Measurements from ENCODE around the gene THSD7B. TPM values are rescaled to one million over a fixed set of nuclear protein-coding genes. Genes with fewer than 3 reads are reported as not detected.

The THSD7B gene
- total and polyA plus RNA-seq, 2 donors from 2014 or later: 0.34 to 0.85 TPM

GRCh38 chr2:137523931-137524330, 758.6 kb downstream of the THSD7B start:
- H3K9ac ChIP-seq (ENCODE audit: low read length in 3 of 3): no peak overlapping the region
- no peak overlapping the region for H3K4me3 ChIP-seq (ENCODE audit: low read length in 3 of 3)
- intact Hi-C loops (cut with DNase I): no loop called here
- H3K27ac ChIP-seq (ENCODE audit: low read depth in 2 of 2, low read length in 2 of 2): no peak overlapping the region
- no peak for TF ChIP-seq CTCF (IDR thresholded peaks at IDR 0.05; ENCODE audit: borderline replicate concordance, extremely low read depth, insufficient read depth)
- H3K4me1 ChIP-seq (ENCODE audit: control insufficient read depth in 2 of 3, insufficient read depth in 2 of 3, low read depth in 1 of 3, low read length in 3 of 3): no peaks in the 10 kb centered on the region
- FAIRE-seq (no peak), DNase-seq (no peak)
- H3K9me3 ChIP-seq (ENCODE audit: control insufficient read depth in 2 of 3, insufficient read depth in 1 of 3, low read length in 3 of 3): no peaks in the 10 kb centered on the region
- H3K27me3 ChIP-seq (ENCODE audit: control insufficient read depth, insufficient read depth, low read length): no peaks in the 10 kb centered on the region
- H3K36me3 ChIP-seq (ENCODE audit: control insufficient read depth in 2 of 3, insufficient read depth in 3 of 3, low read length in 3 of 3): no peaks in the 10 kb centered on the region

- FAIRE-seq: no peak
- H3K9ac ChIP-seq (ENCODE audit: low read length in 3 of 3): no peak overlapping the region
- no peak for DNase-seq
Observed at GRCh38 chr2:137525132-137525531, 759.8 kb downstream of the THSD7B start.

GRCh38 chr2:137525641-137526190, 760.4 kb downstream of the THSD7B start:
- intact Hi-C loops (cut with DNase I): no loop called here
- Histone ChIP-seq H3K27ac (ENCODE audit: low read depth in 2 of 2, low read length in 2 of 2) (no peak overlapping the region), H3K4me1 (ENCODE audit: control insufficient read depth in 2 of 3, insufficient read depth in 2 of 3, low read depth in 1 of 3, low read length in 3 of 3) (no peaks in the 10 kb centered on the region), H3K9me3 (ENCODE audit: control insufficient read depth in 2 of 3, insufficient read depth in 1 of 3, low read length in 3 of 3) (no peaks in the 10 kb centered on the region), H3K9ac (ENCODE audit: low read length in 3 of 3) (no peak overlapping the region), H3K27me3 (ENCODE audit: control insufficient read depth, insufficient read depth, low read length) (no peaks in the 10 kb centered on the region), H3K4me3 (ENCODE audit: low read length in 3 of 3) (no peak overlapping the region), H3K36me3 (ENCODE audit: control insufficient read depth in 2 of 3, insufficient read depth in 3 of 3, low read length in 3 of 3) (no peaks in the 10 kb centered on the region)
- DNase-seq (no peak), FAIRE-seq (no peak)
- no peak for TF ChIP-seq CTCF (IDR thresholded peaks at IDR 0.05; ENCODE audit: borderline replicate concordance, extremely low read depth, insufficient read depth)

More at GRCh38 chr2:137525132-137525531, 759.8 kb downstream of the THSD7B start:
- no peak overlapping the region for H3K27ac ChIP-seq (ENCODE audit: low read depth in 2 of 2, low read length in 2 of 2)
- H3K27me3 ChIP-seq (ENCODE audit: control insufficient read depth, insufficient read depth, low read length): no peaks in the 10 kb centered on the region
- no peaks in the 10 kb centered on the region for H3K9me3 ChIP-seq (ENCODE audit: control insufficient read depth in 2 of 3, insufficient read depth in 1 of 3, low read length in 3 of 3)
- no peak overlapping the region for H3K4me3 ChIP-seq (ENCODE audit: low read length in 3 of 3)
- intact Hi-C loops (cut with DNase I): no loop called here
- no peak for TF ChIP-seq CTCF (IDR thresholded peaks at IDR 0.05; ENCODE audit: borderline replicate concordance, extremely low read depth, insufficient read depth)
- no peaks in the 10 kb centered on the region for H3K4me1 ChIP-seq (ENCODE audit: control insufficient read depth in 2 of 3, insufficient read depth in 2 of 3, low read depth in 1 of 3, low read length in 3 of 3)
- no peaks in the 10 kb centered on the region for H3K36me3 ChIP-seq (ENCODE audit: control insufficient read depth in 2 of 3, insufficient read depth in 3 of 3, low read length in 3 of 3)

- Histone ChIP-seq H3K4me1 (ENCODE audit: control insufficient read depth in 2 of 3, insufficient read depth in 2 of 3, low read depth in 1 of 3, low read length in 3 of 3) (no peaks in the 10 kb centered on the region), H3K9me3 (ENCODE audit: control insufficient read depth in 2 of 3, insufficient read depth in 1 of 3, low read length in 3 of 3) (no peaks in the 10 kb centered on the region), H3K27me3 (ENCODE audit: control insufficient read depth, insufficient read depth, low read length) (no peaks in the 10 kb centered on the region), H3K36me3 (ENCODE audit: control insufficient read depth in 2 of 3, insufficient read depth in 3 of 3, low read length in 3 of 3) (no peaks in the 10 kb centered on the region), H3K4me3 (ENCODE audit: low read length in 3 of 3) (no peak overlapping the region), H3K9ac (ENCODE audit: low read length in 3 of 3) (no peak overlapping the region), H3K27ac (ENCODE audit: low read depth in 2 of 2, low read length in 2 of 2) (no peak overlapping the region)
- intact Hi-C loops (cut with DNase I): no loop called here
- FAIRE-seq (no peak), DNase-seq (no peak)
- TF ChIP-seq CTCF (IDR thresholded peaks at IDR 0.05; ENCODE audit: borderline replicate concordance, extremely low read depth, insufficient read depth): no peak
Observed at GRCh38 chr2:137535897-137536296, 770.6 kb downstream of the THSD7B start.
